HG02885 (cell line): ENCODE measurements around the gene POLD2.
"Not testable (repeated sequence)": the region's sequence is repeated elsewhere in the genome, so short reads cannot be mapped to it uniquely, and the experiment has no call there.

Experiments
- ATAC-seq: cut with Tn5 transposase; IDR thresholded peaks from one replicate; pipeline ENCODE4 v1.9.1; 2021; ENCODE audit warnings: mild to moderate bottlenecking; ENCODE audit not compliant: unreplicated experiment, poor library complexity

The POLD2 gene

DNA sequence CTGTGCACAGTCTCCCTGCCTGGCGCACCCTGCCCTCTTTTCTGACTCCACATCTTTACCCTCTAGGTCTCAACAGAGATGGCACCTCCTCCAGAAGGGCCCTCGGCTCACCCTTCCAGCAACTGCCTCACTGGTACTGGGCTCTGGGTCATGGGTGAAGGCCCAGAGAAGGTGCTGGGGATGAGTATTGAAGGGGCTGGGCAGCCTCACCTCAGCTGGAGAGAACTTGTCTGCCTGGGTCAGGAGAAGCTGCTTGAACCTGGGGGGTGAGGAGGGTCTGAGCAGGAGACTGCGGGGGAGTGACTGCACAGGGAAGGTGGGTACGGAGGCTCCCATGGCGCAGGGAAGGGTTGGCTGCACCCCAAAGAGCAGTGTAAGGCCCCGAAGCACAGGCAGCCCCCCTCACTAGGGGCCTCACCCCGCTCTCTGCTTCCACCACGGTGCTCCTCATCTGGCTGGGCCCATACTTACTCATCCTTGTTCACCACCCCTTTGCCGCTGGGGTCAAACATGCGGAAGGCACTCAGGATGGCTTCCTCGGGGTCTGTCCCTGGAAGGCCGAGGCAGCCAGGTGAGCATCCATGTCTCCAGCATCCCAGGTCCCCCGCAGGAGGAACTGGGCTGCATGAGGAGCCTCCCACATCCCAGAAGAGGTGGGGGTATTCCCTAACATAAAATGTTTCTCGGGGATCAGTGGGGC lies 16.1 kb upstream of the POLD2 start:
- no peak for ATAC-seq

DNA sequence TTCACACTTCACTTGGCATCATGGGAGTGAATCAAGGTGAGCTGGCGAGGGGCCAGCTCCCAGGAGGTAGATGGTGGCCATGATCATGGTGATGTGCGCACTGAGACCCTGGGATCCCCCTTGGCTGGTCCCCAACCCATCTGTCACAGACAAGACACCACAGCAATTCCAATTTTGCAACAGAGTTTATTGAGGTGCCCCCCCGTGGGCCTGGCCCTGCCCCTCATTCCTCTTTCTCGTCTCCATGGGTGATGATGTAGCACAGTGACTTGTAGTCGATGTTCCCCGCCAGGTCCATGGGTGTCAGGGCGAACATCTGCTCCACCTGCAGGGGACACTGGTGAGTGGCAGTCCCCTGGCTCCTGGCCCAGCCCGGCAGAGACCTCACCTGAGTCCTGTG lies 15.3 kb upstream of the POLD2 start:
- no peak for ATAC-seq

GRCh38 chr7:44136731-44137130 lies 13.4 kb upstream of the POLD2 start:
- ATAC-seq = no peak

GRCh38 chr7:44134943-44135628 lies 11.7 kb upstream of the POLD2 start:
- no peak for ATAC-seq

DNA sequence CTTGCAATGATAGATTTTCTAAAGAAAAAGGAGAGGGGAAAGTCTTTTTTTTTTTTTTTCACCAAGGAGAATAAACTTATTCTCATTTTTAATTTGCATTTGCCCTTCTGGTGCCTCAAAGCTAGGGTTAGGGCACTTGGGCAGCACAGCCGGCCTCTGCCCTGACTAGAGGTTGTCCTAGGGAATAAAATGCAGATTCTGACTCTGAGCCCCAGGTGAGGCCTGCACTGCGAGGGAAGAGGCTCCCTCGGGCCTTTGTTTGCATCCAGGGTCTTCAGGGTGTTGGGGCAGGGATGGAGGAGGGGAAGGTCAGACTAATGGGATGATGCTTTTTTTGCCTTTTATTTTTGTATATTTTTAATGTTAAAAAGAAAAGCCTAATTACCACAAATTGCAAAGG lies 9.9 kb upstream of the POLD2 start:
- ATAC-seq = no peak

DNA sequence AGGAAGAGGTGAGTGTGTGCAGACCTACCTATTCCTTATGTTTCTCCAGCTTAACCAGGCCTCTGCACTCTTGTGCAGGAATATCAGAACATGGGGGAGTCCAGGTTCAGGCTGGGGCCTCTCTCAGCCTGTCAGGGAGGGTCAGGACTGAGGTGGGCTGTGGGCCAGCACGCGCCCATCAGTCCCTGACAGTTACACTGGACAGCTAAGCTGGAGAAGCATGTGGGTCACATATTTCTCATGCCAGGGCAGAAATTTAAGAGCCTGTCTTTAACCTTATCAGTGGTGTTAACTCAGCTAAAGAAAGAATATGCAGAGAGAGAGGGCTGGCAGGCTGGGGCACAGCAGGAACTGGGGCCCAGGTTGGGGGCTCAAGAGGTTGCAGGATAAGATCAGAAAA lies 8.7 kb upstream of the POLD2 start:
- ATAC-seq = no peak

DNA sequence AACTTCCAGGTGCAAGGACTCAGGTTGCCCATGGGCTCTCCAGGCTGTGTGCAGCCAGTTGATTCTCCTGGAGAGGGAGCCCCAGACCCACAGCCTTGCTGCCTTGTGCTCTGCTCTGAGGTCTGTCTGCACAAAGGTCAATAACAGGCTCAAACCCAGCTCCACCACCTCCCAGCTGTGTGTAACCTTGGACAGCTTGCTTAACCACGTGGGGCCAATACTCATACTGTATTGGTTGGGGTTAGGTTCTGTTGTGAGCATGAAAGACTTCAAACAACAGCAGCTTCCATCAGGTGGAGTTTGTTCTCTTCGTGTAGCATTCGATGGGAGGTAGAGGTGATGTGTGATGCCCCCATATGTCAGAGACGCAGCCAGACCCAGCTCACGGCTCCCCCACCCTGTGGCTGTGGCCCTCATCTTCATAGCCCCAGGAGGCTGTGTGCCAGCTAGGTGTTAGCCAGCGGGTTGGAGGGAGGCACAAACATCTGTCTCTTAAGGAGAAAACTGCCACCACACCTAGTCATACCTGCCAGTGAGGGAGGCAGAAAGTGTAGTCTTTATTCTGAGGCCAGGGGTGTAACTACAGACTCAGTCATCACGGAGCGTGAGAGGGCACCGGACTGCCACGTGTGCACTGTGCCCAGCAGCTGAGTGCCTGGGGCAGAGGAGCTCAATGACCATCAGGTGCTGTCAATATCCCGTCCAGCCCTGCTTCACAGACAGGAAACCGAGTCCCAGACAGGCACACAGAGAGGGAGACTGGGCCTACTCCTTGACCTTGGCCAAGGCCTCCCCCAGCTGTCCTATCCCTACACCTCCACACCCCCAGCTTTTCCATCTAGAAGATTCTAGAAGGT lies 8.1 kb upstream of the POLD2 start:
- ATAC-seq = no peak

GRCh38 chr7:44128721-44129582 lies 5.6 kb upstream of the POLD2 start:
- ATAC-seq = no peak

DNA sequence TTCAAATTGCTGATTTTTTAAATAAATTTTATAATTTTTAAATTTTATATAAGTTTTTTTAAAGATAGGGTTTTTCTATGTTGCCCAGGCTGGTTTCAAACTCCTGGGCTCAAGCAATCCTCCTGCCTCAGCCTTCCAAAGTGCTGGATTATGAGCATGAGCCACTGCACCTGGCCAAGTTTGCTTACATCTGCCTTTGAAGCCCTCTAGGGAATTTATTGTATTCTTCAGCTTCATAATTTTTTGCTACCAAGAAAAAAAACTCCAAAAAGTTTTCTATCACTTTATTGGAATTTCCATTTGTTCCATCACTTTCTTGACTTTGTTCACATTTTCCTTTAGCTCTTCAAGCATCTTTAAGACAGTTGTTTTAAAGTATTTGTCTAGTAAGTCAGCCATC lies 3.8 kb upstream of the POLD2 start:
- ATAC-seq = no peak

GRCh38 chr7:44126574-44126973 lies 3.2 kb upstream of the POLD2 start:
- not testable (repeated sequence) for ATAC-seq

DNA sequence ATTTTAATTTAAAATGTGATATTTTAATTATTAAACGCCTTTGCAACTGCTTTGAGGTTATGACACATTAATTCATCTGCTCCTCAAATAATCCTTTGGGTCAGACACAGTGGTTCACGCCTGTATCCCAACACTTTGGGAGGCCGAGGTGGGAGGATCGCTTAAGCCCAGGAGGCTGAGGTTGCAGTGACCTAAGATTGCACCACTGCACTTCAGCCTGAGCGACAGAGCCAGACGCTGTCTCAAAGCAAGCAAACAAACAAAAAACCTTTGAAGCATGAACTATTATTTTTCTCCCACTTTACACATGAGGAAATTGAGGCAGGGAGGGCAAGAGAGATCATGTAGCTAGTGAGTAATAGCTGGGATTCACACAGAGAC lies 1.5 kb upstream of the POLD2 start:
- no peak for ATAC-seq

DNA sequence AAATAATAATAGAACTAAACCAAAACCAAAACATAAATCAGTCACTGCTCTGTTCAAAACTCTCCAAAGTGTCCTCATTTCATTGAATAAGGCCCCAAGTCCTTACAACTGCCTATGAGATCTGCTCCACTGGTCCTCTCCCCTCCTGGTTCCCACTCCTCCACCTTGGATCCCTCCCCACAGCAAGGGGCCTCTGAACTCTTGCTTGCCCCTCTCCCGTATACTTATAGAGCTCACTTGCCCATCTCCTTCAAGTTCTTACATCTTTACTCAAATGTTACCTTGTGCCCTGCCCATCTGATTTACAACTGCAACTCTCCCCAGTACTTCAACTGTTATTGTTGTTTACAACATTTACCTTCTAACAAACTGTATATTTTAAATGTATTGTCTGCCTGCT lies 819 bp downstream of the POLD2 start:
- ATAC-seq = no peak

GRCh38 chr7:44121761-44122420 lies 1.5 kb downstream of the POLD2 start:
- no peak for ATAC-seq

DNA sequence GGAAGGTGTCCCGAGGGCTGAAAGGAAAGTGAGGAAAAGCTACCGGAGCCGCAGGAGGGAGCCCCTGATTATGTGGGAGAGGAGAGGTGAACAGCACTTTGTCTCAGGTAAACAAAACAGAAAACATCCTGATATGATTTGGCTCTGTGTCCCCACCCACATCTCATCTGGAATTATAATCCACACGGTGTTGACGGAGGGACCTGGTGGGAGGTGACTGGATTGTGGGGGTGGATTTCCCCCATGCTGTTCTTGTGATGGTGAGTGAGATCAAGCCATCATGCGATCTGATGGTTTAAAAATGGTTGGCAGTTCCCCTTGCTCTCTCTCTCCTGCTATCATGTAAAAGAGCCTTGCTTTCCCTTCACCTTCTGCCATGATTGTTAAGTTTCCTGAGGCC lies 3.0 kb downstream of the POLD2 start:
- no peak for ATAC-seq

GRCh38 chr7:44119829-44120380 lies 3.4 kb downstream of the POLD2 start:
- ATAC-seq = no peak

DNA sequence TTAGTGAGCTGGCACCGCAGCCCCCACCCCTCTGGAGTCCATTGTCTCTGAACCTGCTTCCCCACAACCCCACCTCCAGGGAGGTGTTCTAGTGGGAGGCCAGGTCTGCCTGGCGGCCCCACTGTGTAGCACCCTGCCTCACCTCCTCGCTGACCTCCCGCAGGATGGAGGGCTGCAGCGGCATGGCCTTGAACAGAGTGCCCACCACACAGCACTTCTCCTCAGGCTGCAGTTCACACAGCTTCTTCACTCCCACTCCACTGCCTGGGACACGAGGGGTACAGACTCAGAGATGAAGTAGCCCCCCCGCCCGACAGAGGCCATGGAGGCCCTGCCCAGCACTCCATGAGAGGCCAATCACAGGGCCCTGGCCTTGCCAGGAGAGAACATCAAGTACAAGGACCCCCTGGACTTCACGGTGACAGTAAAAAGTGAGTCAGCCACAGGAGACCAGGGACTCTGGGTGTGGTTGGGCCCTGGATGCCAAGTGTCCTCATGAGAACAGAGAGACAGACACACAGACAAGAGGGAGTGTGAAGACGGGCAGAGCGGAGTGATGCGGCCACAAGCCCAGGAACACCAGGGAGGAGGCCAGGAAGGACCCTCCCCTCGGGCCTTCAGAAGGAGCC lies 5.4 kb downstream of the POLD2 start:
- ATAC-seq = no peak

DNA sequence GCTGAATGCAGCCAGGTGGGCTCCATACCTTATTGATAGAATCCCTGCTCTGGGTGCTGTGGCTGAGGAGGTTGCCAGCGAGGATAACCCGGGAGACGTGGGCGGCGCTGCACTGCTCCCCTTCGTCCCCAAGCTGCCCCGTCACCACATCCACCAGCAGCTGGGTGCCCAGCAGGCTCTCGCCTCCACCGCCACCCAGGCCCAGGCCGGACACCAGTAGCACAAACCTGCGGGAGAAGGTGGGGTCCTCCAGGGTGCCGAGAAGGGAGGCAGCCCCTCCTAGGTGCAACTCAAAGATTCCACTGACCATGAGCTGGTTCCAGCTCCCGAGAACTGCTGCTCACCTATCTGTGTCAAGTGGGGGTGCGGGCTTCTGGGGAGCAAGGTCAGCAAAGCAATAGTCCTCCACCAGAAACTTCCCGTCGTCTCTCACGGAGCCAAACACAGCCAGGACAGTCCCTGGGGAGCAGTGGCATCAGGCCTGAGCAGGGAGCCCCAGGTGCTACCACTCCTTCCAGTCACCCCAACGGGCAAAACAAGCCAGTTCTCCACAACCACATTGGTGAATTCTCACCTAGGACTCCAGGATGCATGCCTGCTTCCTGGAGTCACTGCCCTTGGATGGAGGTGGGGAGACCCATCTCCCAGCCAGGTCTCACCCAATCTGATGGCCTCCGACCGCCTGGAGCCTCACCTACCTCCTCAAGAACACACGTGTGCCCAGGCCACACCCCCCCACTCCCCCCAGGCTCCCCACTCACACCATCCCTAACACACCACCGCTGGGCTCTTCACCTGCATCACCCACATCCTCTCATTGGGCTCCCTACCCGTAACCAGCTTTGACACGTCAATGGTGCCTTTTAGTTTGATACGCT lies 6.3 kb downstream of the POLD2 start:
- no peak for ATAC-seq

- no peak for ATAC-seq
Observed at GRCh38 chr7:44116087-44116788, 7.1 kb downstream of the POLD2 start.
